ENCODE results near the gene SUSD3.

DNA sequence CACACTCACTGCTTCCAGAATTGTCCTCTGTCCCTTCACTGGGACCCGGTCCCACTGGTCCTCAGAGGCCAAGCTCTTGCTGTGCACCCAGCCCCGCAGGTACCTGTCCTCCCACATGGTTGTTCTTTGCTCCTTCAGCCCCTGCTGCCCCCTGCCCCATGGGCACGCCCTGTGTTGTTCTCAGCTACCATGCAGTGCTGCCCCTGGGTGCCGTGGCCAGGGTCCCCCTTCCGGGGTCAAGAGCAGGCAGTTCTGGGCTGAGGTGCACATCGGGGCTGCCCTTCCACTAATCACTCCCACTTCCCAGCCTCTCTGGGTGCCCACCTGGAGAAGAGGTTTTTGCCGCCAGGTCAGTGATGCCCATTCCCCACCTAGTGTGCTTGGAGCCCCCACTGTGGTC lies 31.9 kb upstream of the SUSD3 start:
- no peak for TF ChIP-seq CTCF (IDR thresholded peaks at IDR 0.05)
- TF ChIP-seq POLR2A (IDR thresholded peaks at IDR 0.05), result no peak
